ENCODE results near the gene ZNF613.

DNA sequence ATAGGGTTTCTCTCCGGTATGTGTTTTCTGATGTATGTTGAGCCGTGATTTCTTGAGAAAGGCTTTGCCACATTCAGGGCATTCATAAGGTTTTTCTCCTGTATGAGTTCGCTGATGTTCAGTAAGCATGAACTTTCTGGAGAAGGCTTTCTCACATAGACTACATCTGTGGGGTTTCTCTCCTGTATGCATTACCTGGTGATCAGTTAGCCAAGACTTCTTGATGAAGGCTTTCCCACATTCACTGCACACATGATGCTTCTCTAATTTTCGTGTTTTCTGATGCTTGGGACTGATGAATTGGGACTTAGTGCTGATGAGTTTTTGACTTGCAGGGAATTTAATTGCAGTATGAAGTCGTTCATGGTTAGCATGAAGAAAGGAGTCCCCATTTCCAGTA, 38.3 kb downstream of the ZNF613 start:
- TF ChIP-seq, protein P1, sequence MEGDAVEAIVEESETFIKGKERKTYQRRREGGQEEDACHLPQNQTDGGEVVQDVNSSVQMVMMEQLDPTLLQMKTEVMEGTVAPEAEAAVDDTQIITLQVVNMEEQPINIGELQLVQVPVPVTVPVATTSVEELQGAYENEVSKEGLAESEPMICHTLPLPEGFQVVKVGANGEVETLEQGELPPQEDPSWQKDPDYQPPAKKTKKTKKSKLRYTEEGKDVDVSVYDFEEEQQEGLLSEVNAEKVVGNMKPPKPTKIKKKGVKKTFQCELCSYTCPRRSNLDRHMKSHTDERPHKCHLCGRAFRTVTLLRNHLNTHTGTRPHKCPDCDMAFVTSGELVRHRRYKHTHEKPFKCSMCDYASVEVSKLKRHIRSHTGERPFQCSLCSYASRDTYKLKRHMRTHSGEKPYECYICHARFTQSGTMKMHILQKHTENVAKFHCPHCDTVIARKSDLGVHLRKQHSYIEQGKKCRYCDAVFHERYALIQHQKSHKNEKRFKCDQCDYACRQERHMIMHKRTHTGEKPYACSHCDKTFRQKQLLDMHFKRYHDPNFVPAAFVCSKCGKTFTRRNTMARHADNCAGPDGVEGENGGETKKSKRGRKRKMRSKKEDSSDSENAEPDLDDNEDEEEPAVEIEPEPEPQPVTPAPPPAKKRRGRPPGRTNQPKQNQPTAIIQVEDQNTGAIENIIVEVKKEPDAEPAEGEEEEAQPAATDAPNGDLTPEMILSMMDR (IDR thresholded peaks at IDR 0.05), result no peak
- no peak for TF ChIP-seq POLR2A (IDR thresholded peaks at IDR 0.05)
